HL-60/S4 treated with phorbol 12-myristate 13-acetate at 8.2 ng/mL for 4 days and 3 days (cell line): ENCODE results near the gene DCLK1.

Experiments
- in situ Hi-C: fragments of 300-500 bp; cut with MboI; formaldehyde crosslinking; loops from 2 replicates; pipeline ENCODE4 v1.15.0; 2022; ENCODE audit warnings: low sequenced_read_pairs

Gene DCLK1

GRCh38 chr13:35874704-35875103 lies 256.5 kb downstream of the DCLK1 start:
- in situ Hi-C loops = no loop called here

GRCh38 chr13:35872369-35872768 lies 258.8 kb downstream of the DCLK1 start:
- in situ Hi-C loops = no loop called here

GRCh38 chr13:35871561-35871960 lies 259.6 kb downstream of the DCLK1 start:
- in situ Hi-C loops = no loop called here

- in situ Hi-C loops = no loop called here
Observed at GRCh38 chr13:35866801-35867200, 264.4 kb downstream of the DCLK1 start.

- in situ Hi-C loops = no loop called here
Observed at GRCh38 chr13:35865341-35866240, 265.6 kb downstream of the DCLK1 start.

- in situ Hi-C loops = no loop called here
Observed at GRCh38 chr13:35860661-35861060, 270.5 kb downstream of the DCLK1 start.

- in situ Hi-C loops = no loop called here
Observed at GRCh38 chr13:35859981-35860380, 271.2 kb downstream of the DCLK1 start.

GRCh38 chr13:35858665-35859064 lies 272.5 kb downstream of the DCLK1 start:
- in situ Hi-C loops = no loop called here

GRCh38 chr13:35857769-35858168 lies 273.4 kb downstream of the DCLK1 start:
- in situ Hi-C loops = no loop called here

- in situ Hi-C loops = no loop called here
Observed at GRCh38 chr13:35856721-35857364, 274.3 kb downstream of the DCLK1 start.

GRCh38 chr13:35856084-35856483 lies 275.1 kb downstream of the DCLK1 start:
- in situ Hi-C loops = no loop called here

GRCh38 chr13:35855531-35856019 lies 275.6 kb downstream of the DCLK1 start:
- in situ Hi-C loops = no loop called here

GRCh38 chr13:35854286-35854685 lies 276.9 kb downstream of the DCLK1 start:
- in situ Hi-C loops = no loop called here

GRCh38 chr13:35851881-35852280 lies 279.3 kb downstream of the DCLK1 start:
- in situ Hi-C loops = no loop called here

- in situ Hi-C loops = no loop called here
Observed at GRCh38 chr13:35851356-35851755, 279.8 kb downstream of the DCLK1 start.

- in situ Hi-C loops = no loop called here
Observed at GRCh38 chr13:35850569-35850968, 280.6 kb downstream of the DCLK1 start.

GRCh38 chr13:35849256-35849644 lies 281.9 kb downstream of the DCLK1 start:
- in situ Hi-C loops = no loop called here

- in situ Hi-C loops = no loop called here
Observed at GRCh38 chr13:35848336-35849255, 282.6 kb downstream of the DCLK1 start.

- in situ Hi-C loops = no loop called here
Observed at GRCh38 chr13:35843272-35843671, 287.9 kb downstream of the DCLK1 start.

GRCh38 chr13:35841060-35841521 lies 290.1 kb downstream of the DCLK1 start:
- in situ Hi-C loops = no loop called here

GRCh38 chr13:35839806-35840205 lies 291.4 kb downstream of the DCLK1 start:
- in situ Hi-C loops = no loop called here
